ENCODE measurements around the gene RNF126.
"Not testable (repeated sequence)": the region's sequence is repeated elsewhere in the genome, so short reads cannot be mapped to it uniquely, and the experiment has no call there.

RNF126 gene

GRCh38 chr19:662962-663681 lies at the start of gene RNF126:
Gene RNF126, minus strand, starts transcription at chr19:663214. Its CDS starts 93 bp downstream, at chr19:663121.
- peak; percentile 83 for DNase-seq (ENCODE audit: low read depth)

- DNase-seq (ENCODE audit: low read depth): no peak
These were observed 48.2 kb upstream of the RNF126 start for GRCh38 chr19:711254-711653.

- peak; percentile 39 for DNase-seq (ENCODE audit: low read depth)
These were observed 47.8 kb upstream of the RNF126 start for GRCh38 chr19:710767-711166.

- no peak for DNase-seq (ENCODE audit: low read depth)
These were observed 47.1 kb upstream of the RNF126 start for GRCh38 chr19:709965-710571.

- DNase-seq (ENCODE audit: low read depth): no peak
These were observed 46.4 kb upstream of the RNF126 start for GRCh38 chr19:709196-709964.

- no peak for DNase-seq (ENCODE audit: low read depth)
These were observed 45.4 kb upstream of the RNF126 start, which contains the start of gene PALM for GRCh38 chr19:708154-709143. Gene PALM, plus strand, starts transcription at chr19:708935. Its CDS starts 212 bp downstream, at chr19:709147.

GRCh38 chr19:704447-704741 lies 41.4 kb upstream of the RNF126 start:
- DNase-seq (ENCODE audit: low read depth): no peak

GRCh38 chr19:703651-704446 lies 40.8 kb upstream of the RNF126 start:
- DNase-seq (ENCODE audit: low read depth): peak; percentile 37

GRCh38 chr19:703329-703650 lies 40.3 kb upstream of the RNF126 start:
- DNase-seq (ENCODE audit: low read depth): no peak

- not testable (repeated sequence) for DNase-seq (ENCODE audit: low read depth)
These were observed 39.8 kb upstream of the RNF126 start for GRCh38 chr19:702847-703246.

- DNase-seq (ENCODE audit: low read depth): not testable (repeated sequence)
These were observed 36.9 kb upstream of the RNF126 start for GRCh38 chr19:699885-700284.

- DNase-seq (ENCODE audit: low read depth): not testable (repeated sequence)
These were observed 35.5 kb upstream of the RNF126 start for GRCh38 chr19:698529-698928.

GRCh38 chr19:695352-695949 lies 32.4 kb upstream of the RNF126 start, which contains the start of gene PRSS57:
Gene PRSS57, minus strand, starts transcription at chr19:695452. Its CDS starts 22 bp downstream, at chr19:695430.
- no peak for DNase-seq (ENCODE audit: low read depth)

- DNase-seq (ENCODE audit: low read depth): no peak
These were observed 31.7 kb upstream of the RNF126 start for GRCh38 chr19:694481-695351.

- DNase-seq (ENCODE audit: low read depth): no peak
These were observed 27.2 kb upstream of the RNF126 start for GRCh38 chr19:690203-690602.

GRCh38 chr19:688992-689391 lies 26.0 kb upstream of the RNF126 start:
- DNase-seq (ENCODE audit: low read depth): no peak

GRCh38 chr19:688214-688613 lies 25.2 kb upstream of the RNF126 start:
- DNase-seq (ENCODE audit: low read depth): no peak

- no peak for DNase-seq (ENCODE audit: low read depth)
These were observed 24.7 kb upstream of the RNF126 start for GRCh38 chr19:687569-688166.

GRCh38 chr19:686589-687297 lies 23.7 kb upstream of the RNF126 start:
- no peak for DNase-seq (ENCODE audit: low read depth)
